Activated naive CD8-positive, alpha-beta T cell treated with anti-CD3 and anti-CD28 coated beads, Interleukin-2, amount 50 U/mL, for 24 hours (primary cell): Measurements from ENCODE around the gene GRM5.

Source experiments
- ATAC-seq: fragments of 150-1000 bp; cut with Tn5 transposase; one replicate; pipeline ENCODE4 v1.10.0; 2021
- DNase-seq: peaks from one replicate; pipeline ENCODE4 v3.0.0; 2021
- H3K27ac Mint-ChIP-seq: one replicate; pipeline ENCODE4 v1.8.0; 2021; ENCODE audit warnings: mild to moderate bottlenecking, mixed read lengths
- H3K27me3 Mint-ChIP-seq: one replicate; pipeline ENCODE4 v1.8.0; 2021; ENCODE audit warnings: mixed read lengths
- H3K36me3 Mint-ChIP-seq: one replicate; pipeline ENCODE4 v1.8.0; 2021; ENCODE audit warnings: low read depth, mixed read lengths
- H3K4me1 Mint-ChIP-seq: one replicate; pipeline ENCODE4 v1.8.0; 2021; ENCODE audit warnings: mixed read lengths
- H3K4me3 Mint-ChIP-seq: one replicate; pipeline ENCODE4 v1.8.0; 2021; ENCODE audit warnings: mild to moderate bottlenecking, moderate library complexity, mixed read lengths
- H3K9me3 Mint-ChIP-seq: one replicate; pipeline ENCODE4 v1.8.0; 2021; ENCODE audit warnings: mixed read lengths

The GRM5 gene

DNA sequence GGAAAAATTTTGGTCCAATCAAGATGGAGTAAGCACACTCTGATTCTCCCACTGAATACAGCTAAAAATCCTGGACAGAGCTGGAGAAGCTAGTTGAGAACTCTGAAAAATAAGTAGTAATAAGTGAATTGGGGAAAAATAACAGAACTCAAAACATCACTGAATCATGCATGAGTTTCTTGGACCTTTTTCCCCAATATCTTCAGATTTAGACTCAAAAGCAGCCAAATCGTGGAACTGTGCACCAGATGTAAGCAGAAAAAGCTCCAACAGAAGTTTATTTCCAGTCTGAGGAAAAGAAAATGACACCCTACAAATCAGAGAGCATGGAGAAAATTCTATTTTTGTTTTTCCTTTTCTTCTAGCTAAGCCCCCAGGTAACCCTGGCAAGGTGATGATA, 448.6 kb downstream of the GRM5 start:
- Mint-ChIP-seq H3K4me1 (no peaks in the 10 kb centered on the region), H3K4me3 (no peak overlapping the region), H3K9me3 (peaks cover 5% of the 10 kb centered on the region), H3K27me3 (peaks cover 2% of the 10 kb centered on the region), H3K27ac (no peak overlapping the region), H3K36me3 (no peaks in the 10 kb centered on the region)
- DNase-seq (no peak), ATAC-seq (no peak)

GRCh38 chr11:88604260-88604659, 461.5 kb downstream of the GRM5 start:
- no peak overlapping the region for H3K27ac Mint-ChIP-seq
- peaks cover 4% of the 10 kb centered on the region for H3K9me3 Mint-ChIP-seq
- no peak overlapping the region for H3K4me3 Mint-ChIP-seq
- ATAC-seq (no peak), DNase-seq (no peak)
- H3K4me1 Mint-ChIP-seq: no peaks in the 10 kb centered on the region
- no peaks in the 10 kb centered on the region for H3K27me3 Mint-ChIP-seq
- H3K36me3 Mint-ChIP-seq: no peaks in the 10 kb centered on the region

DNA sequence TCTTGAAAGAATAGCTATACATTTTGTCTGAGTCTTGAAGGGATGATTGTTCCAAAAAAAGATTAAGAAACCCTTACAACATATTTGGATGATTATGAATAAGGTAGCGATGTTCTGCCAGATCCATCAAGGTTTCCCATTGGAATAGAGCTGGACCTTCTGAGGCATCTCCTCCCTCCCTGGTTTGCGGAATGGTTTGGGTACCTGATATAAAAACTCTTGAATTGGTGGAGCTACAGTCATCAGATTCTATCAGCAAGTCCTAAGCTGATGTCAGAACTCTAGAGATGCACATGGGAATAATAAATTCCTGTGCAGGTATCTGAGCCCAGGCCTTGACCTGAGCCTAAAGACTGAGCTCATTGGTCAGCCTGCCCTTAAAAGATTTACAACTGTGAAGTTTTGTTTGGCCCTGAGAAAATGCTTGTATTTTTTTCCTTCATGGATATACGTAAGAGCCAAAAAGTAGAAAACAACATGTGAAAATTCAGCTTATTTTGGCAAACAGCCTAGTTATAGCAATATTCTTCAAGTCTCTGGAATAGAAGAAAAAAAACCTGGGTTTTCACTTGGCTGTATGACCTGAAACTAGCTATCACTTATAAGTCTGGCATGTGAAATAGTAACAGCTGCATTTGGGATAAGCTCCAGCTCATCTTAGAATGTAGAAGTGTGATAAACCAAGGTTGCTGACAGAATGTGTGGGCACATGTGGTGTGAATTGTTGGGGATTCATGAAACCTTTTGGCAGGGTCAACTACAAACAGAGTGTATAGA, 462.5 kb downstream of the GRM5 start:
- DNase-seq: no peak
- no peak overlapping the region for H3K27ac Mint-ChIP-seq
- no peak overlapping the region for H3K4me3 Mint-ChIP-seq
- H3K36me3 Mint-ChIP-seq: no peaks in the 10 kb centered on the region
- no peaks in the 10 kb centered on the region for H3K9me3 Mint-ChIP-seq
- H3K4me1 Mint-ChIP-seq: peaks cover 2% of the 10 kb centered on the region
- no peaks in the 10 kb centered on the region for H3K27me3 Mint-ChIP-seq
- no peak for ATAC-seq

DNA sequence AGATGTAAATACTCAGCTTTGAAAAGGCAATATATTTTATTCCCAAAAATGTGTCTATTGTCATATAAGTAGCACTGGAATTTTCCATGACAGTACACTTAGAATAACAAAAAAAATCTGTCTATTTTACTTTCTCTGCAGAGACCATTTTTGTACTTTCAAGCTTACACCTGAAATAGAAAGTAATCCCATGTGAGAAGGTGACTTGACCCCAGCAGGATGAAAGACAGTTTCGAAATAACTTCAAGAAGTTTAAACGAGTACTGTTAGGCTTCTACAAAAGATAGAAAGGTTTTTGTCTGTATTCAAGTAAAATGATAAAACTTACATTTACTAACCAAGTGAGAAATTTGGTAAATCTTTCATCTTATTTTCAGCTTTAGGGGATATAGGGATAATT, 468.4 kb downstream of the GRM5 start:
- H3K4me1 Mint-ChIP-seq: peaks cover 7% of the 10 kb centered on the region
- no peak overlapping the region for H3K4me3 Mint-ChIP-seq
- no peak for ATAC-seq
- no peaks in the 10 kb centered on the region for H3K36me3 Mint-ChIP-seq
- H3K27ac Mint-ChIP-seq: no peak overlapping the region
- no peaks in the 10 kb centered on the region for H3K9me3 Mint-ChIP-seq
- DNase-seq: no peak
- no peaks in the 10 kb centered on the region for H3K27me3 Mint-ChIP-seq

GRCh38 chr11:88596786-88597185, 469.0 kb downstream of the GRM5 start:
- Mint-ChIP-seq H3K9me3 (no peaks in the 10 kb centered on the region), H3K4me1 (peaks cover 7% of the 10 kb centered on the region), H3K27me3 (no peaks in the 10 kb centered on the region), H3K27ac (no peak overlapping the region), H3K36me3 (no peaks in the 10 kb centered on the region), H3K4me3 (no peak overlapping the region)
- ATAC-seq (no peak), DNase-seq (no peak)

DNA sequence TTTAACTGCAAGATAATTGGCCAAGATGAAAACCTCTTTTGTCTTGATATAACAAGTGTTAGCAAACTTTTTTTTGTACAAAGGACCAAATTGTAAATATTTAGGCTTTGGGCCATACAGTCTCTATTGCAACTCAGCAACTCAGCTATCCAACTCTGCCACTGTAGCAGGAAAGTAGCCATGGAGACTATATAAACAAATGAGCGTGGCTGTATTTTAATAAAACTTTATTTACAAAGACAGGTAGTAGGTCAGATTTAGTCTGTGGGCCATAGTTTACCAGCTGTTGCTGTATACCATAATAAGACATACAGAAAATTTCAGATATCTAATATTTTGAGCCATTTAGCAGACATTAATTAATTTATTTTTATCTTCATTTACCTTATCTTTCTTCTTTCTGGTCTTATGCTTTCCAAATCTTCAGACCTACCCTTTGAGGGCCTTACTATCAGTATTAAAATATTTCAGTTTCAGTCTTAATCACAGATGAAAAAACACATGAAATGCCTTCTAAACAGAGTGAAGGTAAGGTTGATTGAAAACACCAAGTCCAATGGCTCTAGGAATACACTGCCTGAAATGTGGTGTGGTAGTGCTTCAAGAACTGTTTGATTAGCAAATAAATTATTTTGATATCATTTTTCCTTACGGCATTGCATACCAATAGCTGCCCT, 471.4 kb downstream of the GRM5 start:
- ATAC-seq: no peak
- DNase-seq: no peak
- H3K9me3 Mint-ChIP-seq: no peaks in the 10 kb centered on the region
- H3K27me3 Mint-ChIP-seq: no peaks in the 10 kb centered on the region
- H3K4me3 Mint-ChIP-seq: no peak overlapping the region
- H3K4me1 Mint-ChIP-seq: peaks cover 7% of the 10 kb centered on the region
- no peaks in the 10 kb centered on the region for H3K36me3 Mint-ChIP-seq
- no peak overlapping the region for H3K27ac Mint-ChIP-seq

GRCh38 chr11:88590361-88590760, 475.4 kb downstream of the GRM5 start:
- no peak for DNase-seq
- H3K36me3 Mint-ChIP-seq: no peaks in the 10 kb centered on the region
- no peak overlapping the region for H3K27ac Mint-ChIP-seq
- no peak overlapping the region for H3K4me3 Mint-ChIP-seq
- peaks cover 8% of the 10 kb centered on the region for H3K4me1 Mint-ChIP-seq
- no peaks in the 10 kb centered on the region for H3K9me3 Mint-ChIP-seq
- H3K27me3 Mint-ChIP-seq: peaks cover 2% of the 10 kb centered on the region
- no peak for ATAC-seq

GRCh38 chr11:88583251-88583650, 482.5 kb downstream of the GRM5 start:
- H3K9me3 Mint-ChIP-seq: no peaks in the 10 kb centered on the region
- no peak for ATAC-seq
- peaks cover 11% of the 10 kb centered on the region for H3K4me1 Mint-ChIP-seq
- peaks cover 6% of the 10 kb centered on the region for H3K27me3 Mint-ChIP-seq
- no peak for DNase-seq
- no peaks in the 10 kb centered on the region for H3K36me3 Mint-ChIP-seq
- H3K4me3 Mint-ChIP-seq: no peak overlapping the region
- H3K27ac Mint-ChIP-seq: no peak overlapping the region

DNA sequence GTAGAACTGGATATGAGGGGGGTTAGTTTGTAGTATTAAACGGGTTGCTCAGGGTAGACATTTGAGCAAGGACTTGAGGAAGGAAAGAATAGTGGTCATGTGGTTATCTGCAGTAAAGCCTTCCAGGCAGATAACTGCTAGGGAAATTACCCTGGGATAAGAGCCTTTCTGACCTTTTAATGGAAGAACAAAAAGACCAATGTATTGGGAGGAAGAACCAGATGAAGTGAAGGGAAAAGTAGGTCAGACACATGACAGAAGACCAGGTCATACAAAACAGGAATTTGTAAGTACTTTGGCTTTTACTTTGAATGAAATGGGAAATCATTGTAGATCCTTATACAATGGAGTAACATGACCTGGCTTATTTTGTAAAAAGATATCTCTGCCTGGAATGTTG, 486.3 kb downstream of the GRM5 start:
- Mint-ChIP-seq H3K27ac (no peak overlapping the region), H3K27me3 (peaks cover 7% of the 10 kb centered on the region), H3K4me1 (peaks cover 4% of the 10 kb centered on the region), H3K4me3 (no peak overlapping the region), H3K36me3 (no peaks in the 10 kb centered on the region), H3K9me3 (no peaks in the 10 kb centered on the region)
- DNase-seq (no peak), ATAC-seq (no peak)

GRCh38 chr11:88576741-88577140, 489.0 kb downstream of the GRM5 start:
- H3K27ac Mint-ChIP-seq: no peak overlapping the region
- DNase-seq (no peak), ATAC-seq (no peak)
- no peaks in the 10 kb centered on the region for H3K36me3 Mint-ChIP-seq
- no peaks in the 10 kb centered on the region for H3K9me3 Mint-ChIP-seq
- no peak overlapping the region for H3K4me3 Mint-ChIP-seq
- peaks cover 4% of the 10 kb centered on the region for H3K4me1 Mint-ChIP-seq
- H3K27me3 Mint-ChIP-seq: peaks cover 6% of the 10 kb centered on the region

- no peak for ATAC-seq
- Mint-ChIP-seq H3K36me3 (no peaks in the 10 kb centered on the region), H3K27ac (no peak overlapping the region), H3K4me1 (no peaks in the 10 kb centered on the region), H3K4me3 (no peak overlapping the region), H3K9me3 (no peaks in the 10 kb centered on the region), H3K27me3 (peaks cover 6% of the 10 kb centered on the region)
- DNase-seq: no peak
Measured at GRCh38 chr11:88575916-88576315, 489.9 kb downstream of the GRM5 start.

DNA sequence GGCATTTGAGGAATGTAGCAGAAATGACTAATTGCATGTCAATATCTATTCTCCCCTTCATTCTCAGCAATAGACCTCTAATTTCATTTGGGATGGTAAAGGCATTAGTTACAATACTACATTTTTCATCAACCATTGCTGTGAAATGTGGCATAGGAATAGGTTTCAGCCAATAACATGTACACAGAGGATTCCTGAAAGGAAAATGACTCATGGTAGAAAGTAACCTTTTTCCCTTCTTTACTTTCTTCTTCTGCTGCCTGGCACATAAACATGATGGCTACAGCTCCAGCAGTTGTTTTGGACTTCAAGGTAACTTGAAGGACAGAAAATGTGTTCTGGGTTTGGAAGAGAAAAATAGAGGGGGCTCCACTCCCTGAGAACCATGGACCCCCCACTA, 496.4 kb downstream of the GRM5 start:
- Mint-ChIP-seq H3K9me3 (no peaks in the 10 kb centered on the region), H3K4me3 (no peak overlapping the region), H3K4me1 (no peaks in the 10 kb centered on the region), H3K36me3 (no peaks in the 10 kb centered on the region), H3K27ac (no peak overlapping the region), H3K27me3 (no peaks in the 10 kb centered on the region)
- no peak for ATAC-seq
- DNase-seq: no peak

- ATAC-seq (no peak), DNase-seq (no peak)
- Mint-ChIP-seq H3K27ac (no peak overlapping the region), H3K36me3 (no peaks in the 10 kb centered on the region), H3K4me1 (peaks cover 3% of the 10 kb centered on the region), H3K4me3 (no peak overlapping the region), H3K27me3 (no peaks in the 10 kb centered on the region), H3K9me3 (no peaks in the 10 kb centered on the region)
Measured at GRCh38 chr11:88555829-88556202, 510.0 kb downstream of the GRM5 start.

DNA sequence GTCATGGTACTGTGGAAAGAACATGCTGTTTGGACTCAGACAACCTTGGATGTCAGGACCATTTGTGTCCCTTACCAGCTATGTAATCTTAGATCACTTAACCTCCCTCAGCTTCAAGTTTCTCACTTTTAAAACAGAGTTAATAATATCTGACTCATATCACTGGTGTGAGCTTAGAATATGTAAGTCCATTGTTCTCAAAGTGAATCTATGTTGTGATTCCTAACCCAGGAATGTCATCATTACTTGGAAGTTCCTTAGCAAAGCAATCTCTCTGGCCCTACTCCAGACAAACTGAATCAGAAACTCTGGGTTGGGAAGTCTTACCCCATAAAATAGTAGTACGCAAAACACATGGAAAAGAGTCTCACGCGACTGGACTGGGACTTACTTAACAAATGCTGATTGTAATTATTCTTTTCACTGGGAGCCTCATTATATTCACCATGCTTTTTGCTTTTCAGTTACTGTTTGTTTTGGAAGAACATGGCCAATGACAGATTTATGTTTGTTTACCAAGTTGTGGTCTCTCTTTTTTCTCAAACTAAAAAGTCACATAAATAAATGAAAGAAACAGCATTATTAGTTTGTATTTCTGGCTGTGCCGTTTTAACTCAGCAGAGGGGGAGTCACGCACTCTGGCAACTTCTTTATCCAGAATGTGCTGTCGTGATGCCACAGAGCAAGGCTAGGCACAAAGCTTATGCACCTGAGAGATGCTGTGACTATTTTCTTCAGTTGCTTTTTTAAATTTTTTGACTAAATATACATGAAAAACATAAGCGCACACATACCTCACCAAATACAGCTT, 510.6 kb downstream of the GRM5 start:
- H3K4me1 Mint-ChIP-seq: peaks cover 3% of the 10 kb centered on the region
- H3K27me3 Mint-ChIP-seq: no peaks in the 10 kb centered on the region
- no peaks in the 10 kb centered on the region for H3K36me3 Mint-ChIP-seq
- no peak overlapping the region for H3K4me3 Mint-ChIP-seq
- H3K9me3 Mint-ChIP-seq: no peaks in the 10 kb centered on the region
- no peak for ATAC-seq
- DNase-seq: no peak
- no peak overlapping the region for H3K27ac Mint-ChIP-seq

DNA sequence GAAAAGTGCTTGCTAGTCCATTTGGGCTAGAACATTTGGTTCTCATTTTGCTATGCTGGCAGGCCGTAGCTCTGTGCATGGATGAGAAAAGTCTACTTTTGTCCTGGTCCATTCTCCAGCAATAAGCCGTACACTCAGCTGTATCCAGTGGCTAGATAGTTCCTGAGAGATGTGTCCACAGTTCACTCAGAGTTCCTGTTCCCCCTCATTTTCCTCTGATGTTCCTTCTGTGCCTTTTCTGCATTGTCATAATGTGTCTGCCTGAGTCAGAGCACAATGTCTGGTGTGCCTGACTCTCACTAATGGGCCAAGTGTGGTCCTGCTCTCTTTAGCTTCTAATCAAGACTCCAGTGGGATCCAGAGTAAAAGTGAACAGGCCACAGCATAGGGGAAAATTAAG, 512.6 kb downstream of the GRM5 start:
- H3K4me3 Mint-ChIP-seq: no peak overlapping the region
- no peak for DNase-seq
- no peak overlapping the region for H3K27ac Mint-ChIP-seq
- H3K4me1 Mint-ChIP-seq: peaks cover 3% of the 10 kb centered on the region
- H3K36me3 Mint-ChIP-seq: no peaks in the 10 kb centered on the region
- H3K9me3 Mint-ChIP-seq: no peaks in the 10 kb centered on the region
- no peaks in the 10 kb centered on the region for H3K27me3 Mint-ChIP-seq
- ATAC-seq: no peak
